Effector memory CD8-positive, alpha-beta T cell (primary cell): Measurements from ENCODE around the gene BLVRB.
A peak's percentile ranks its signal among the peaks of the same experiment; 100 is the strongest.

Experiments
- ATAC-seq: fragments of 150-1000 bp; cut with Tn5 transposase; replicated peaks from 2 replicates; pipeline ENCODE4 v1.10.0; 2021; ENCODE audit warnings: mild to moderate bottlenecking, moderate library complexity
- DNase-seq, 3 experiments: peaks; one replicate each; pipeline ENCODE4 v3.0.0; 2021
- H3K27ac Mint-ChIP-seq, 2 donors: one replicate each; pipeline ENCODE4 v1.8.0; 2022; ENCODE audit warnings: mild to moderate bottlenecking in 2 of 2, mixed read lengths in 2 of 2, moderate library complexity in 2 of 2
- H3K27me3 Mint-ChIP-seq, 2 donors: one replicate each; pipeline ENCODE4 v1.8.0; 2022; ENCODE audit warnings: mixed read lengths in 2 of 2
- H3K36me3 Mint-ChIP-seq: one replicate; pipeline ENCODE4 v1.8.0; 2022; ENCODE audit warnings: mild to moderate bottlenecking, moderate library complexity, mixed read lengths; ENCODE audit not compliant: insufficient read depth
- H3K4me1 Mint-ChIP-seq, 2 donors: one replicate each; pipeline ENCODE4 v1.8.0; 2022; ENCODE audit warnings: low read depth in 2 of 2, mixed read lengths in 2 of 2
- H3K4me3 Mint-ChIP-seq, 2 donors: one replicate each; pipeline ENCODE4 v1.8.0; 2022; ENCODE audit warnings: mild to moderate bottlenecking in 2 of 2, mixed read lengths in 2 of 2, moderate library complexity in 2 of 2
- H3K9me3 Mint-ChIP-seq, 2 donors: one replicate each; pipeline ENCODE4 v1.8.0; 2022; ENCODE audit warnings: mixed read lengths in 2 of 2
- total RNA-seq, 9 experiments: gene quantifications; one replicate each; lab custom pipeline; 2026; lab: John Stamatoyannopoulos, UW

BLVRB gene
- 7.0 to 10.1 (median 8.0) reads per million in 9 experiments for total RNA-seq

- peak; percentile 60 for ATAC-seq
- peaks cover 6 to 16% of the 10 kb centered on the region in 2 donors for H3K27me3 Mint-ChIP-seq
- H3K4me1 Mint-ChIP-seq, result peaks cover 20 to 26% of the 10 kb centered on the region in 2 donors
- H3K9me3 Mint-ChIP-seq, result no peaks in the 10 kb centered on the region
- DNase-seq, result peak; percentile 99
- peak within 1 kb of the TSS; percentile 94 to 95 for H3K27ac Mint-ChIP-seq
- peak within 1 kb of the TSS; percentile 79 to 84 for H3K4me3 Mint-ChIP-seq
- peaks cover 29% of the 10 kb centered on the region for H3K36me3 Mint-ChIP-seq
Observed at GRCh38 chr19:40465557-40466218, at the start of gene BLVRB. TSS of gene BLVRB (minus strand) at chr19:40465745. CDS start at chr19:40465688, 57 bp downstream.

- no peak for DNase-seq
- no peak for ATAC-seq
- Mint-ChIP-seq H3K27ac (no peak overlapping the region), H3K27me3 (peaks cover 52 to 56% of the 10 kb centered on the region in 2 donors), H3K4me3 (no peak overlapping the region), H3K9me3 (no peaks in the 10 kb centered on the region), H3K36me3 (peaks cover 3% of the 10 kb centered on the region), H3K4me1 (no peaks in the 10 kb centered on the region)
Observed at GRCh38 chr19:40513741-40514315, 48.3 kb upstream of the BLVRB start.

- ATAC-seq, result no peak
- no peak for DNase-seq
- Mint-ChIP-seq H3K27me3 (peaks cover 57 to 61% of the 10 kb centered on the region in 2 donors), H3K9me3 (no peaks in the 10 kb centered on the region), H3K36me3 (peaks cover 3% of the 10 kb centered on the region), H3K27ac (no peak overlapping the region), H3K4me1 (no peaks in the 10 kb centered on the region), H3K4me3 (no peak overlapping the region)
Observed at GRCh38 chr19:40513345-40513678, 47.8 kb upstream of the BLVRB start.

GRCh38 chr19:40512473-40513344, 47.2 kb upstream of the BLVRB start:
- no peaks in the 10 kb centered on the region for H3K9me3 Mint-ChIP-seq
- H3K27ac Mint-ChIP-seq, result no peak overlapping the region
- DNase-seq (no peak), ATAC-seq (no peak)
- H3K4me3 Mint-ChIP-seq, result no peak overlapping the region
- no peaks in the 10 kb centered on the region for H3K4me1 Mint-ChIP-seq
- peaks cover 61 to 67% of the 10 kb centered on the region in 2 donors for H3K27me3 Mint-ChIP-seq
- H3K36me3 Mint-ChIP-seq, result peaks cover 3% of the 10 kb centered on the region

GRCh38 chr19:40512110-40512472, 46.5 kb upstream of the BLVRB start:
- Mint-ChIP-seq H3K4me3 (no peak overlapping the region), H3K27me3 (peaks cover 55 to 69% of the 10 kb centered on the region in 2 donors), H3K36me3 (peaks cover 3% of the 10 kb centered on the region), H3K9me3 (no peaks in the 10 kb centered on the region), H3K27ac (no peak overlapping the region), H3K4me1 (no peaks in the 10 kb centered on the region)
- no peak for ATAC-seq
- no peak for DNase-seq

- ATAC-seq (no peak), DNase-seq (no peak)
- H3K36me3 Mint-ChIP-seq, result peaks cover 3% of the 10 kb centered on the region
- H3K27ac Mint-ChIP-seq, result no peak overlapping the region
- no peaks in the 10 kb centered on the region for H3K9me3 Mint-ChIP-seq
- no peaks in the 10 kb centered on the region for H3K4me1 Mint-ChIP-seq
- H3K4me3 Mint-ChIP-seq, result no peak overlapping the region
- peaks cover 51 to 69% of the 10 kb centered on the region in 2 donors for H3K27me3 Mint-ChIP-seq
Observed at GRCh38 chr19:40511487-40511886, 45.9 kb upstream of the BLVRB start.

- no peaks in the 10 kb centered on the region for H3K9me3 Mint-ChIP-seq
- H3K27me3 Mint-ChIP-seq, result peaks cover 51 to 69% of the 10 kb centered on the region in 2 donors
- no peak for DNase-seq
- no peak for ATAC-seq
- no peak overlapping the region for H3K27ac Mint-ChIP-seq
- H3K36me3 Mint-ChIP-seq, result peaks cover 3% of the 10 kb centered on the region
- no peaks in the 10 kb centered on the region for H3K4me1 Mint-ChIP-seq
- H3K4me3 Mint-ChIP-seq, result no peak overlapping the region
Observed at GRCh38 chr19:40510526-40511115, 45.1 kb upstream of the BLVRB start.

GRCh38 chr19:40508739-40509260, 43.3 kb upstream of the BLVRB start:
- ATAC-seq (no peak), DNase-seq (no peak)
- Mint-ChIP-seq H3K4me3 (no peak overlapping the region), H3K27me3 (peaks cover 53 to 57% of the 10 kb centered on the region in 2 donors), H3K27ac (no peak overlapping the region), H3K9me3 (no peaks in the 10 kb centered on the region), H3K36me3 (peaks cover 3% of the 10 kb centered on the region), H3K4me1 (no peaks in the 10 kb centered on the region)

GRCh38 chr19:40507892-40508291, 42.3 kb upstream of the BLVRB start:
- no peak for ATAC-seq
- Mint-ChIP-seq H3K36me3 (peaks cover 3% of the 10 kb centered on the region), H3K27ac (no peak overlapping the region), H3K4me3 (no peak overlapping the region), H3K9me3 (no peaks in the 10 kb centered on the region), H3K27me3 (peaks cover 57 to 59% of the 10 kb centered on the region in 2 donors), H3K4me1 (no peaks in the 10 kb centered on the region)
- no peak for DNase-seq

GRCh38 chr19:40506099-40506498, 40.6 kb upstream of the BLVRB start:
- no peaks in the 10 kb centered on the region for H3K36me3 Mint-ChIP-seq
- DNase-seq (no peak), ATAC-seq (no peak)
- no peak overlapping the region for H3K27ac Mint-ChIP-seq
- H3K27me3 Mint-ChIP-seq, result peaks cover 51 to 55% of the 10 kb centered on the region in 2 donors
- no peaks in the 10 kb centered on the region for H3K9me3 Mint-ChIP-seq
- no peak overlapping the region for H3K4me3 Mint-ChIP-seq
- no peaks in the 10 kb centered on the region for H3K4me1 Mint-ChIP-seq

- Mint-ChIP-seq H3K27ac (no peak overlapping the region), H3K9me3 (no peaks in the 10 kb centered on the region)
Observed at GRCh38 chr19:40503320-40503695, 37.8 kb upstream of the BLVRB start.

GRCh38 chr19:40502647-40503319, 37.2 kb upstream of the BLVRB start:
- ATAC-seq (no peak), DNase-seq (no peak)
- no peak overlapping the region for H3K27ac Mint-ChIP-seq
- H3K4me3 Mint-ChIP-seq, result no peak overlapping the region
- no peaks in the 10 kb centered on the region for H3K9me3 Mint-ChIP-seq
- H3K27me3 Mint-ChIP-seq, result peaks cover 34% of the 10 kb centered on the region in 2 donors
- H3K4me1 Mint-ChIP-seq, result no peaks in the 10 kb centered on the region
- H3K36me3 Mint-ChIP-seq, result no peaks in the 10 kb centered on the region

More at GRCh38 chr19:40503320-40503695, 37.8 kb upstream of the BLVRB start:
- no peak for ATAC-seq
- Mint-ChIP-seq H3K4me3 (no peak overlapping the region), H3K4me1 (no peaks in the 10 kb centered on the region), H3K36me3 (no peaks in the 10 kb centered on the region), H3K27me3 (peaks cover 34 to 38% of the 10 kb centered on the region in 2 donors)
- DNase-seq, result no peak

GRCh38 chr19:40502081-40502480, 36.5 kb upstream of the BLVRB start:
- ATAC-seq (no peak), DNase-seq (no peak)
- no peaks in the 10 kb centered on the region for H3K9me3 Mint-ChIP-seq

More at GRCh38 chr19:40502081-40502480, 36.5 kb upstream of the BLVRB start:
- Mint-ChIP-seq H3K4me3 (no peak overlapping the region), H3K27me3 (peaks cover 32 to 38% of the 10 kb centered on the region in 2 donors), H3K36me3 (no peaks in the 10 kb centered on the region), H3K27ac (no peak overlapping the region), H3K4me1 (no peaks in the 10 kb centered on the region)
